SK-N-SH (cell line): Measurements from ENCODE around the gene TNFAIP1. TPM values are rescaled to one million over a fixed set of nuclear protein-coding genes. Genes with fewer than 3 reads are reported as not detected.

Experiments
- CTCF ChIA-PET: fragments of 300-600, 350-600 bp; formaldehyde crosslinking; extraction: SDS; loops from one replicate; lab custom pipeline; 2021; lab: Yijun Ruan, JAX
- POLR2A ChIA-PET: fragments of 350-600 bp; sonication (Branson Sonifier 250); formaldehyde crosslinking; extraction: SDS; loops from one replicate; lab custom pipeline; 2020; ENCODE audit warnings: antibody characterized with exemption, inconsistent platforms; lab: Yijun Ruan, JAX
- DNase-seq: peaks from one replicate; pipeline ENCODE4 v3.0.0; 2012
- H2AFZ ChIP-seq: fragments of 200-600 bp; sonication (generic); 2 replicates; pipeline ENCODE4 v1.8.1; 2016; ENCODE audit warnings: antibody characterized with exemption, mild to moderate bottlenecking, low read depth
- H3F3A ChIP-seq: fragments of 200-600 bp; sonication (generic); replicated peaks from 2 replicates; pipeline ENCODE3; 2016; ENCODE audit warnings: antibody characterized with exemption, mild to moderate bottlenecking; ENCODE audit not compliant: insufficient read depth
- H3K27ac ChIP-seq, 2 experiments: fragments of 200-500 bp in 1 of 2; fragments of 200-600 bp in 1 of 2; sonication (Bioruptor generic) in 1 of 2; sonication (generic), shearing (Covaris generic) in 1 of 2; 2 replicates each; pipeline versions ENCODE4 v1.5.1 to v1.6.1; 2014 to 2016; ENCODE audit warnings: low read depth in 2 of 2, inconsistent platforms in 1 of 2, low read length in 1 of 2, mild to moderate bottlenecking in 1 of 2, mixed read lengths in 1 of 2
- H3K27me3 ChIP-seq: fragments of 200-600 bp; sonication (generic), shearing (Covaris generic); 2 replicates; pipeline ENCODE4 v1.6.1; 2016; ENCODE audit warnings: mixed run types; ENCODE audit not compliant: insufficient read depth
- H3K36me3 ChIP-seq, 2 experiments: fragments of 200-500 bp in 1 of 2; fragments of 200-600 bp in 1 of 2; sonication (Bioruptor generic) in 1 of 2; sonication (generic) in 1 of 2; replicated peaks in 1 of 2; 2 replicates each; pipeline versions ENCODE3 to v1.5.1; 2014 to 2016; ENCODE audit warnings: low read length in 1 of 2, mild to moderate bottlenecking in 1 of 2; ENCODE audit not compliant: insufficient read depth in 2 of 2, control insufficient read depth in 1 of 2
- H3K4me1 ChIP-seq, 2 experiments: fragments of 200-500 bp in 1 of 2; fragments of 200-600 bp in 1 of 2; sonication (Bioruptor generic) in 1 of 2; sonication (generic), shearing (Covaris generic) in 1 of 2; 2 replicates each; pipeline versions ENCODE4 v1.5.1 to v1.6.1; 2014 to 2016; ENCODE audit warnings: low read depth in 1 of 2, low read length in 1 of 2, mixed run types in 1 of 2; ENCODE audit not compliant: insufficient read depth in 2 of 2, control insufficient read depth in 1 of 2
- H3K4me2 ChIP-seq: fragments of 200-600 bp; sonication (generic), shearing (Covaris generic); 2 replicates; pipeline ENCODE4 v1.6.1; 2017; ENCODE audit warnings: mixed run types
- H3K4me3 ChIP-seq, 2 experiments: fragments of 200-500 bp in 1 of 2; fragments of 200-600 bp in 1 of 2; sonication (Bioruptor generic) in 1 of 2; sonication (generic), shearing (Covaris generic) in 1 of 2; 2 replicates each; pipeline versions ENCODE4 v1.5.1 to v1.8.1; 2014 to 2016; ENCODE audit warnings: low read depth in 2 of 2, inconsistent platforms in 1 of 2, low read length in 1 of 2, mild to moderate bottlenecking in 1 of 2, mixed read lengths in 1 of 2, moderate library complexity in 1 of 2
- H3K79me2 ChIP-seq: fragments of 200-600 bp; sonication (generic); 2 replicates; pipeline ENCODE4 v1.8.1; 2017; ENCODE audit warnings: mild to moderate bottlenecking; ENCODE audit not compliant: insufficient read depth
- H3K9ac ChIP-seq: fragments of 200-600 bp; sonication (generic); 2 replicates; pipeline ENCODE4 v1.6.1; 2017; ENCODE audit warnings: mixed run types
- H3K9me2 ChIP-seq: fragments of 200-600 bp; sonication (generic); 2 replicates; pipeline ENCODE4 v1.6.1; 2017; ENCODE audit warnings: mixed run types
- H3K9me3 ChIP-seq: fragments of 200-600 bp; sonication (generic); 2 replicates; pipeline ENCODE4 v1.6.1; 2017; ENCODE audit warnings: mixed run types, mild to moderate bottlenecking, moderate library complexity
- H4K20me1 ChIP-seq: fragments of 200-600 bp; sonication (generic); 2 replicates; pipeline ENCODE4 v1.6.1; 2017; ENCODE audit warnings: mild to moderate bottlenecking, mixed run types; ENCODE audit not compliant: insufficient read depth
- EZH2phosphoT487 ChIP-seq: fragments of 200-600 bp; sonication (generic); IDR thresholded peaks from 2 replicates; pipeline ENCODE4 v1.6.1; 2017; ENCODE audit warnings: low read depth, mixed run types, mild to moderate bottlenecking, antibody characterized with exemption, moderate library complexity, borderline replicate concordance
- FOXJ3 ChIP-seq: sonication (generic); formaldehyde crosslinking; IDR thresholded peaks from 2 replicates; pipeline ENCODE4 v1.5.1; 2020; ENCODE audit warnings: mild to moderate bottlenecking, missing genetic modification reagents
- IRF3 ChIP-seq: fragments of 150-350 bp; IDR thresholded peaks from 2 replicates; pipeline ENCODE4 v1.6.1; 2016; ENCODE audit warnings: mild to moderate bottlenecking, low read depth, low read length
- JUND ChIP-seq: IDR thresholded peaks from 2 replicates; pipeline ENCODE4 v1.4.0; 2012
- MAX ChIP-seq: IDR thresholded peaks from 2 replicates; pipeline ENCODE4 v1.4.0; 2012; ENCODE audit warnings: low read depth
- MEF2A ChIP-seq: IDR thresholded peaks from 2 replicates; pipeline ENCODE4 v1.4.0; 2012; ENCODE audit warnings: low read depth, borderline replicate concordance
- NFIC ChIP-seq: IDR thresholded peaks from 2 replicates; pipeline ENCODE4 v1.4.0; 2012; ENCODE audit warnings: borderline replicate concordance
- NRF1 ChIP-seq: IDR thresholded peaks from 2 replicates; pipeline ENCODE4 v1.6.1; 2012; ENCODE audit warnings: low read depth, mild to moderate bottlenecking, low read length
- PBX3 ChIP-seq: IDR thresholded peaks from 2 replicates; pipeline ENCODE4; 2012
- RAD21 ChIP-seq: IDR thresholded peaks from 2 replicates; pipeline ENCODE4 v1.6.1; 2012; ENCODE audit warnings: mild to moderate bottlenecking, low read length
- RCOR1 ChIP-seq: fragments of 150-350 bp; IDR thresholded peaks from 2 replicates; pipeline ENCODE4 v1.6.1; 2017; ENCODE audit warnings: antibody characterized with exemption, low read length
- REST ChIP-seq: IDR thresholded peaks from 2 replicates; pipeline ENCODE4 v1.6.1; 2012; ENCODE audit warnings: mild to moderate bottlenecking, low read depth, low read length, moderate library complexity
- RFX5 ChIP-seq: IDR thresholded peaks from 2 replicates; pipeline ENCODE4 v1.6.1; 2012; ENCODE audit warnings: mild to moderate bottlenecking, improper control_type of control experiment, low read length
- SMC3 ChIP-seq: IDR thresholded peaks from 2 replicates; pipeline ENCODE4 v1.6.1; 2012; ENCODE audit warnings: low read depth, low read length, improper control_type of control experiment
- TEAD4 ChIP-seq: IDR thresholded peaks from 2 replicates; pipeline ENCODE4 v1.4.0; 2012; ENCODE audit warnings: mild to moderate bottlenecking, borderline replicate concordance; ENCODE audit not compliant: insufficient read depth
- USF1 ChIP-seq: IDR thresholded peaks from 2 replicates; pipeline ENCODE4 v1.4.0; 2012; ENCODE audit warnings: low read depth, borderline replicate concordance
- USF2 ChIP-seq: fragments of 150-350 bp; IDR thresholded peaks from 2 replicates; pipeline ENCODE4 v1.6.1; 2017; ENCODE audit warnings: antibody characterized with exemption, low read length, low read depth, borderline replicate concordance
- YY1 ChIP-seq: IDR thresholded peaks from 2 replicates; pipeline ENCODE4 v1.4.0; 2012; ENCODE audit warnings: low read depth, mild to moderate bottlenecking
- ZBTB33 ChIP-seq: IDR thresholded peaks from 2 replicates; pipeline ENCODE4 v1.4.0; 2012; ENCODE audit warnings: low read depth, borderline replicate concordance
- WGBS: methylation state at CpG from one replicate; pipeline ENCODE4 v1.1.6; 2017; ENCODE audit warnings: low lambda C conversion rate; 5-methylcytosine and 5-hydroxymethylcytosine counted together
- polyA plus RNA-seq, 3 experiments: library from polyadenylated mRNA; depleted of rRNA; stranded (reverse); fragments of >200 nt; gene quantifications; 2 replicates each; pipeline ENCODE4 v1.2.3, GENCODE V29; 2012

TNFAIP1 gene
- 52.0 and 58.0 TPM in 2 replicates for polyA plus RNA-seq (2012; rRNA removed)
- polyA plus RNA-seq (2012; cell fraction: cytosol; rRNA removed): 35.5 and 42.1 TPM in 2 replicates
- polyA plus RNA-seq (2012; cell fraction: nucleus; rRNA removed): 72.8 and 108 TPM in 2 replicates

- Histone ChIP-seq H3K9me3 (no peaks in the 10 kb centered on the region), H3K4me2 (peak within 1 kb of the TSS; percentile 87), H2AFZ (peak within 1 kb of the TSS; percentile 57; the same call in 1 of the 2 replicates), H3F3A (peaks cover 19% of the 10 kb centered on the region), H3K27me3 (no peaks in the 10 kb centered on the region), H3K4me1 (peaks cover 11 to 21% of the 10 kb centered on the region in 2 experiments; a peak in 3 of 4 replicates), H3K9me2 (no peaks in the 10 kb centered on the region), H3K27ac (peak within 1 kb of the TSS; percentile 85 to 89), H3K4me3 (peak within 1 kb of the TSS; percentile 78 to 91), H3K36me3 (peaks cover 12 to 28% of the 10 kb centered on the region in 2 experiments), H3K79me2 (peaks cover 89% of the 10 kb centered on the region), H3K9ac (peak within 1 kb of the TSS; percentile 90), H4K20me1 (peaks cover 33% of the 10 kb centered on the region; the same call in 1 of the 2 replicates)
- ChIA-PET POLR2A (interaction anchor here (0.9 to 2.3 kb wide), 11 partner anchors 9 to 384 kb away, joined by 3 to 25 read pairs (median 8); partner anchors contain the start of genes POLDIP2, RPL23A, SARM1 and SLC46A1), CTCF (interaction anchor here (0.7 to 3.8 kb wide), 14 partner anchors 10 to 579 kb away, joined by 3 to 19 read pairs (median 4); partner anchors contain the start of genes LYRM9, POLDIP2 and VTN)
- DNase-seq: peak; percentile 95
- WGBS: 0% methylated on average over 32 of the region's 62 CpGs
- TF ChIP-seq RCOR1 (no peak), ZBTB33 (0 out of 2 replicates have a peak, but pooled peaks have one; percentile 32), NFIC (no peak; the same call in 1 of the 2 replicates), TEAD4 (no peak), USF1 (no peak), RAD21 (no peak), JUND (no peak; the same call in 1 of the 2 replicates), REST (no peak), PBX3 (no peak; the same call in 1 of the 2 replicates), YY1 (peak; percentile 70; the same call in 1 of the 2 replicates), MEF2A (no peak), SMC3 (no peak), USF2 (no peak), IRF3 (no peak), RFX5 (no peak), NRF1 (peak; percentile 22; the same call in 1 of the 2 replicates), EZH2phosphoT487 (no peak), FOXJ3 (CRISPR knock-in tag) (peak; percentile 80; the same call in 1 of the 2 replicates), MAX (peak; percentile 40; the same call in 1 of the 2 replicates)
Observed at GRCh38 chr17:28335201-28335958, at the start of gene TNFAIP1, which contains the start of gene IFT20. TNFAIP1 (plus strand) TSS chr17:28335761; CDS start chr17:28339522, 3,761 bp downstream. IFT20 (minus strand) TSS chr17:28335472; CDS start chr17:28331985, 3,487 bp downstream.
